ENCODE data around the gene PRPF6. TPM values are rescaled to one million over a fixed set of nuclear protein-coding genes. Genes with fewer than 3 reads are reported as not detected.

The PRPF6 gene
- total RNA-seq, 2 experiments from 2014 or later, result 45.1 to 73.7 TPM

GRCh38 chr20:64075556-64075955, 94.6 kb downstream of the PRPF6 start:
- H3K36me3 ChIP-seq (ENCODE audit: insufficient read depth, low read length), result peaks cover 43% of the 10 kb centered on the region; the same call in 1 of the 2 replicates
- ChIA-PET POLR2A (interaction anchor here (1.0 kb wide), 1 partner anchor 21 kb away, joined by 3 read pairs; no protein-coding TSS in a partner anchor), CTCF (ENCODE audit: unreplicated experiment) (no interaction called here)
- peaks cover 39% of the 10 kb centered on the region for H3K4me1 ChIP-seq (ENCODE audit: insufficient read depth, low read length, poor library complexity, severe bottlenecking)
- no peaks in the 10 kb centered on the region for H3K9me3 ChIP-seq (ENCODE audit: low read length)
- intact Hi-C loops (cut with micrococcal nuclease; ENCODE audit: unreplicated experiment), result loop anchor here (5.0 kb wide), 2 partner anchors 93 to 448 kb away; partner anchors contain the start of genes GMEB2 and PRPF6
- H2AFZ ChIP-seq (ENCODE audit: low read length), result no peak overlapping the region
- H3K4me2 ChIP-seq (ENCODE audit: low read length), result no peak overlapping the region
- BruUV-seq (replicated peaks), result no TSS peak
- DNase-seq (ENCODE audit: low spot score), result no peak
- peaks cover 13% of the 10 kb centered on the region; the same call in 1 of the 2 replicates for H3K79me2 ChIP-seq (ENCODE audit: insufficient read depth, low read depth, low read length)
- no peak for TF ChIP-seq EZH2phosphoT487 (IDR thresholded peaks at IDR 0.05; ENCODE audit: borderline replicate concordance, low read depth, low read length)
- TF ChIP-seq CTCF (conservative IDR thresholded peaks at IDR 0.05; ENCODE audit: low read length), result no peak
- H3K4me3 ChIP-seq (ENCODE audit: low read depth, low read length, poor library complexity, severe bottlenecking), result no peak overlapping the region
- no peaks in the 10 kb centered on the region for H3K9me2 ChIP-seq (ENCODE audit: insufficient read depth, low read length)
- no peak overlapping the region for H3K27ac ChIP-seq (ENCODE audit: low read depth, low read length, poor library complexity, severe bottlenecking)
- no peaks in the 10 kb centered on the region for H4K20me1 ChIP-seq (ENCODE audit: insufficient read depth, low read length)

- DNase-seq (ENCODE audit: low spot score), result no peak
- no peak overlapping the region for H2AFZ ChIP-seq (ENCODE audit: low read length)
- H4K20me1 ChIP-seq (ENCODE audit: insufficient read depth, low read length), result no peaks in the 10 kb centered on the region
- H3K4me2 ChIP-seq (ENCODE audit: low read length), result peak overlapping the region; percentile 90
- H3K9me2 ChIP-seq (ENCODE audit: insufficient read depth, low read length), result no peaks in the 10 kb centered on the region
- TF ChIP-seq EZH2phosphoT487 (IDR thresholded peaks at IDR 0.05; ENCODE audit: borderline replicate concordance, low read depth, low read length) (no peak), CTCF (conservative IDR thresholded peaks at IDR 0.05; ENCODE audit: low read length) (no peak)
- H3K4me1 ChIP-seq (ENCODE audit: insufficient read depth, low read length, poor library complexity, severe bottlenecking), result peaks cover 43% of the 10 kb centered on the region
- H3K9me3 ChIP-seq (ENCODE audit: low read length), result no peaks in the 10 kb centered on the region
- H3K79me2 ChIP-seq (ENCODE audit: insufficient read depth, low read depth, low read length), result peaks cover 13% of the 10 kb centered on the region; the same call in 1 of the 2 replicates
- no TSS peak for BruUV-seq (replicated peaks)
- peaks cover 43% of the 10 kb centered on the region; the same call in 1 of the 2 replicates for H3K36me3 ChIP-seq (ENCODE audit: insufficient read depth, low read length)
- peak overlapping the region; percentile 97 for H3K27ac ChIP-seq (ENCODE audit: low read depth, low read length, poor library complexity, severe bottlenecking)
- POLR2A ChIA-PET, result interaction anchor here (1.0 to 1.6 kb wide), 2 partner anchors 10 to 22 kb away, joined by 3 read pairs; no protein-coding TSS in a partner anchor
- CTCF ChIA-PET (ENCODE audit: unreplicated experiment), result no interaction called here
- intact Hi-C loops (cut with micrococcal nuclease; ENCODE audit: unreplicated experiment), result loop anchor here (5.0 kb wide), 2 partner anchors 94 to 449 kb away; partner anchors contain the start of genes GMEB2 and PRPF6
- H3K4me3 ChIP-seq (ENCODE audit: low read depth, low read length, poor library complexity, severe bottlenecking), result peak overlapping the region; percentile 94
Observed at GRCh38 chr20:64076061-64076997, 95.4 kb downstream of the PRPF6 start.
